WTC11 (cell line): Measurements from ENCODE around the gene ITPRIP.

Experiments used
- IRF2 ChIP-seq: sonication (generic); formaldehyde crosslinking; IDR thresholded peaks from 2 replicates; pipeline ENCODE4 v1.8.0; 2022; ENCODE audit warnings: low read depth, missing genetic modification reagents, borderline replicate concordance
- SMAD3 ChIP-seq: sonication (generic); formaldehyde crosslinking; IDR thresholded peaks from 2 replicates; pipeline ENCODE4 v1.8.0; 2022; ENCODE audit warnings: missing genetic modification reagents, mild to moderate bottlenecking, borderline replicate concordance
- TF ChIP-seq, protein P1 (sequence below): sonication (generic); formaldehyde crosslinking; IDR thresholded peaks from 2 replicates; pipeline ENCODE4 v1.8.1; 2022; ENCODE audit warnings: low read depth, missing genetic modification reagents, borderline replicate concordance

DNA sequence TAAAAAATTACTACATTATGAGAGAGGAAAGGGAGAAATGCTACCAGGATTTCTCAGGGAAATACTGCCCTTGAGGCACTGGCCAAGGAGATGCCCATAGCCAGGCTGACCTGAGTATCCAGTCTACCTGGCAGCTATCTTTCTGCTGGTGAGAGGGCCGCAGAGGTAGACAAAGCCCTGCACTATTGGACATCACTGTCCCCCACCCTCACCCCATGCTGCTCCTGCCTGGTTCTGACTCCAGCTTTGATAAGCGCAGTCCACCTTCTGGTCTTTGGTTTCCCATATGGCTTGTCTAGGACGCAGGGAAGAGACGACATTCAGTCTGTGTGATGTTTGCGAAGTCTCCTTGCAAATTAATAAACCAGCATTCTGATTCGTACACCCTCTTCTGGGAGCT, 3.7 kb downstream of the ITPRIP start:
- TF ChIP-seq, protein P1, sequence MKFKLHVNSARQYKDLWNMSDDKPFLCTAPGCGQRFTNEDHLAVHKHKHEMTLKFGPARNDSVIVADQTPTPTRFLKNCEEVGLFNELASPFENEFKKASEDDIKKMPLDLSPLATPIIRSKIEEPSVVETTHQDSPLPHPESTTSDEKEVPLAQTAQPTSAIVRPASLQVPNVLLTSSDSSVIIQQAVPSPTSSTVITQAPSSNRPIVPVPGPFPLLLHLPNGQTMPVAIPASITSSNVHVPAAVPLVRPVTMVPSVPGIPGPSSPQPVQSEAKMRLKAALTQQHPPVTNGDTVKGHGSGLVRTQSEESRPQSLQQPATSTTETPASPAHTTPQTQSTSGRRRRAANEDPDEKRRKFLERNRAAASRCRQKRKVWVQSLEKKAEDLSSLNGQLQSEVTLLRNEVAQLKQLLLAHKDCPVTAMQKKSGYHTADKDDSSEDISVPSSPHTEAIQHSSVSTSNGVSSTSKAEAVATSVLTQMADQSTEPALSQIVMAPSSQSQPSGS = no peak
- TF ChIP-seq SMAD3 (CRISPR knock-in tag) (no peak), IRF2 (CRISPR knock-in tag) (no peak)
